NK-92 treated with Interleukin-12 subunit alpha and Interleukin-12 subunit beta, amount 100 ng/mL, for 24 hours (cell line): ENCODE data around the gene XAB2.
"Not testable (repeated sequence)": the region's sequence is repeated elsewhere in the genome, so short reads cannot be mapped to it uniquely, and the experiment has no call there.

Source experiments
- DNase-seq: peaks from one replicate; lab custom pipeline; 2025; lab: John Stamatoyannopoulos, UW

The XAB2 gene

GRCh38 chr19:7577422-7577821 is 51.9 kb downstream of the XAB2 start:
- not testable (repeated sequence) for DNase-seq

GRCh38 chr19:7575434-7576040 is 53.8 kb downstream of the XAB2 start:
- DNase-seq: no peak

GRCh38 chr19:7570761-7571160 is 58.6 kb downstream of the XAB2 start:
- no peak for DNase-seq
